ENCODE results near the gene NAV2.

Gene NAV2

GRCh38 chr11:20041499-20041898 is 328.9 kb downstream of the NAV2 start:
- DNase-seq (ENCODE audit: low read depth), result no peak

DNA sequence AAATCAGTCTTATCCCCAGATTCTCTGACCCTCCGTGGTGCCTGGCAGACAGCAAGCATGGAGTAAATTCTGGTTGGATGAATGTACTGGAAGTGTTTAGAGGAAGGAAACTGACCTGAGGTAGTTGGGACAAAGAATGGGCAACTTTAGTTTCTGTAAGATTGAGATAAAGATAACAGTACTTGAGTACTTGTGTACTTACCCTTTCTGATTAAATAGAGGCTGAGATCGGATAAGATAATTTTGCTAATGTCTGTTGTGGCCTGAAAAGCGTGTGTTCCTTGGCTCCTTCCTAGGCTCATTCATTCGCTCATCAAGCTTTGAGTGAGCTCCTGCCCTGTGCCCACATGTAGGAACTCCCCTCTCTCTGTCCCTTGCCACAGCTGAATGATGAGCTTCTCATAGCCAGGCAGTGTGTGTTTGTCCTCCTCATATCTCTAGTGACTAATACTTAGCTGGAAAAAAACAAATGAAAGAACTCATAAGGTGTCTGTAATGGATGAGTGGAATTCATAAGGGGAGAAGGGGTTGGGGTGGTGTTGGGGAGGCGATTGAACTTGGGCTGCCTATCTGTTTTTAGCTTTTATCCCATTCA is 329.5 kb downstream of the NAV2 start:
- no peak for DNase-seq (ENCODE audit: low read depth)

- DNase-seq (ENCODE audit: low read depth), result no peak
These were observed 330.2 kb downstream of the NAV2 start for GRCh38 chr11:20042811-20043341.

- DNase-seq (ENCODE audit: low read depth), result no peak
These were observed 331.4 kb downstream of the NAV2 start for GRCh38 chr11:20043992-20044391.

DNA sequence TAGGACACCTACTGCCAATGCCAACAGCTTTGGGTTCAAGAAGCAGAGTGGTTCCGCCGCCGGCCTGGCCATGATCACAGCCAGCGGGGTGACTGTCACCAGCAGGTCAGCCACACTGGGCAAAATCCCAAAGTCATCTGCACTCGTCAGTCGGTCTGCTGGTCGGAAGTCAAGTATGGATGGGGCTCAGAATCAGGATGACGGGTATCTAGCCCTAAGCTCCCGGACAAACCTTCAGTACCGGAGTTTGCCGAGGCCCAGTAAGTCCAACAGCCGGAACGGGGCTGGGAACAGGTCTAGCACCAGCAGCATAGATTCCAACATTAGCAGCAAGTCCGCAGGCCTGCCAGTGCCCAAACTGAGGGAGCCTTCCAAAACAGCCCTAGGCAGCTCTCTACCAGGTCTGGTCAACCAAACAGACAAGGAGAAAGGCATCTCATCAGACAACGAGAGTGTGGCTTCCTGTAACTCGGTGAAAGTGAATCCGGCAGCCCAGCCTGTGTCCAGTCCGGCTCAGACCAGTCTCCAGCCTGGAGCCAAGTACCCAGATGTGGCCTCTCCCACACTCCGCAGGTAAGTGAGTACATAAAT is 332.6 kb downstream of the NAV2 start:
- DNase-seq (ENCODE audit: low read depth), result no peak

DNA sequence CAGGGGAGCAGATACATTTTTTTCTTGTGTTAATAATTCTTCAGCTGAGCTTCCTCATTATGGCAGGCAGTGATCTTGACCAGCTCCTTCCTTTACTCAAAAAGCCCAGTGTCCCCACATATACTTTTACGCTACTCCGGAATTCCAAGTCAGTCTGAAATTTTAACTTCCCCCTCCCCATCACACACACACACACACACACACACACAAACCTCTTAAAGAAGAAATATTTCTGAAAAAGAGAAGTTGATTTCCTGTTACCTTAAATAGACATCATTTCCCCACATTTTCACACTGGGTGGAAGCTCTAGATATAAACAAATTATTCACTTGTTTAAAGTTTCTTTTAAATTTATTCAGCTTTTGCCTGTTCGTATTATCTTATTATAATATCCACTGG is 333.8 kb downstream of the NAV2 start:
- no peak for DNase-seq (ENCODE audit: low read depth)

DNA sequence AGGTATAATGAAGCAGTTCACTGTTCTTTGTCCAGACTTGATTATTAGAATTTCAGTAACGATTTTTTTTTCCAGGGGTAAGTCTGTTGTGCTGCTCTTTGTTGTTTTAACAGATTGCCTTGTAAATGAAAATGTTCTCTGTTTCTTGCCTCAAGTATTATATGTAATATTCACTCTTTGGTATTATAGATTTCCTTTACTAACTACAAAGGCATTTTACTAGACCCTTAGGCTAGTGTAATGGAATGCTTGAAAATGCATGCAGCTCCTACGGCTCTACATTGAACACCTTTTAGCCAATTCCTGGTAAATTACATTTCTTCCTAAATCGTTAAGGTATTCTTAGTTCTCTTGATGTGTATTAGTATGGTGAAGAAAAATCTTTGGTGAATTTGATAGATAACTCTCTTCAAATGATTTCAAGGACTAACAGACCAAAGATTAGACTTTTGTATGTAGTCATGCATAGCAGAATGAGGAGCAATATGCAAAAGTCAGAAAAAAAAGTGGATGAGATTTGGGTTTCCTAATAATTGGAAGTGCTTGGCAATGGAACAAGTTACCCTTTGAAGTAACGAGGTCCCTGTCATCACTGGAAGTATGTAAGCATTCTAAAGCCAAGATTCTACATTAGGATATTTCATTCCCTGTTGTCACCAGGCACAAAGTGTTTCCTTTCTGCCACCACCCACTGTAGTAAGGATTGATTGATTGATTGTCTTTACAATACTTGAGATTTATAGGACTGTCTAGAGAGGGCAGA is 334.6 kb downstream of the NAV2 start:
- DNase-seq (ENCODE audit: low read depth), result no peak

GRCh38 chr11:20047769-20048154 is 335.1 kb downstream of the NAV2 start:
- DNase-seq (ENCODE audit: low read depth), result no peak

GRCh38 chr11:20048246-20048645 is 335.6 kb downstream of the NAV2 start:
- DNase-seq (ENCODE audit: low read depth), result no peak

- no peak for DNase-seq (ENCODE audit: low read depth)
These were observed 336.1 kb downstream of the NAV2 start for GRCh38 chr11:20048707-20049106.

DNA sequence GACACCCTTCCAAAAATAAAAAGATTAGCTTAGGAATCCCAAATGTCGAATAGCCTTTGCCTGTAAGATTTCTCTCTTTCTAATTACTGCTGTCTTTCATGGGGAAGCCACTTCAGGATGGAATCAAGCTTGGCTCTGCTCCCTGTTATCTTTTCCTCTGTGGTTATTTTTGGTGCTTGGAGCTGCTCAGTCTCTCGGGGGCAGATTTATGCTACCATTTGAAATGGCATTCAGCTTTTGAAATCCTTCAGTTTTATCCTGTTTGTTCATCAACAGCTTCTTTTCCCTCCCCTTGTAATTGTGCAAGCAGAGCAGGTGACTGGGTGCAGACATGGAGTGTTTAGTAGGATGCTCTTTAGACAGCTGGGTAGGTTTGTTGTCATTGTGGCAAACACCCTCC is 336.6 kb downstream of the NAV2 start:
- DNase-seq (ENCODE audit: low read depth), result no peak

- DNase-seq (ENCODE audit: low read depth), result no peak
These were observed 337.4 kb downstream of the NAV2 start for GRCh38 chr11:20050048-20050447.

- DNase-seq (ENCODE audit: low read depth), result no peak
These were observed 338.1 kb downstream of the NAV2 start for GRCh38 chr11:20050551-20051333.

DNA sequence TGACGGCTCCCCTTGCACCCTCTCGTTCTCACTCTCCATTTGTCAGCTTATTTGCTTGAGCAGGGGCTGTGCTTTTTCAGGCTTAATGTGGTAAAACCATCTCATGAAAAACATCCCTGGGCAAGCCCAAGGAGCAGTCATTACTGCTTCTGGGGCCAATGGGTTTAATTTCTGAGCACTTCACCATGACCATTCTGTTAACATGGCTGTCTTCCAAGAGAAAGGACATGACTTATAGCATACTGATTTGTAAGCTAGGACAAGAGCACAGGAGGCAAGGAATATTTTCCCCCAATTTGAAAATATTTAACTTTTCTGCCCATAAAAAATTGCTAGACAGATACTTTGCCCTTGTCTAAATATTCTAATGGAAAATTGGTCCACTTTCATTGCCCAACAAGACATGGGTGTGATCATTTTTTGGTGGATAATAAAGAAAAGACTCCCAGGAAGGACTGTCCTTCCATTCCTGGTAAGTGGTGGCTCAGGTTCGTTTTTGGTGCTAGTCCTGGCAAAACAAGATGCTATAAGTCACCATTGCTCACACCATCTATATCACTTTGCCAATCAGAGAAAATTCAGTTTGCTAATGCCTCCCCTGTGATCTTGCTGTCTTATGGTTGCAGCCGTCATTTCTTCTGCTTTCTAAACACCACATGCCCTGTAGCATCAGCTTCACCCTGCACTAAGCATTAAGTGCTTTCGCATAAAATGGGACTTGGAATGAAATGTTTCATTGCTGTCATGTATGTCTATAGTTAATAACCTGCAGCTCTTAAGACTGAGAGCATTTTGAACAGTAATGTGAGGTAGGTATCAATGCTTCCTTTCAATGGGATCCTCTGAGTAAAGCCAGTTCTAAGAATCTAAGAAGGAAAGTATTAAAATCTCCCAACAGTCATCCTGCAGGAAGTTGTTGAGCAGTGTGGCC is 339.1 kb downstream of the NAV2 start:
- no peak for DNase-seq (ENCODE audit: low read depth)

- DNase-seq (ENCODE audit: low read depth), result no peak
These were observed 340.9 kb downstream of the NAV2 start for GRCh38 chr11:20053572-20053971.

DNA sequence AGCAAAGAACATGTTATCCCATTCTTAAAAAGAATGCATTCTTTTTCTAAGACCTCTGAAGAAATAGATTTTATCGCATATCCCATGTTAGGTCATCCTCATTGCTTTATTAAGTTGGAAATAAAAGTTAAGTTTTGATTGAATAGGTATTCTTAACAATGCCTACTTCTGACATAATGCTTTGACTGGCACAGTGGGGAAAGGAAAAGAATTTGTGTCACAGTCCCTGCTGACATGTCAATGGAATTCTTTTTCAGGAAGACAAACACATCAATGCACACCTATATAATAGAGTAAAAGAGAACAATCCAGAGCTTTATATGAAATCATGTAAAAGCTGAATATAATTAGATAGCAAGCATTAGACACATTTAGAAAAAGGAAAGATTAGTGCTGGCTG is 341.9 kb downstream of the NAV2 start:
- DNase-seq (ENCODE audit: low read depth), result no peak

GRCh38 chr11:20055312-20055711 is 342.7 kb downstream of the NAV2 start:
- DNase-seq (ENCODE audit: low read depth), result no peak

GRCh38 chr11:20056109-20056949 is 343.7 kb downstream of the NAV2 start:
- DNase-seq (ENCODE audit: low read depth), result no peak

GRCh38 chr11:20056950-20057943 is 344.6 kb downstream of the NAV2 start:
- DNase-seq (ENCODE audit: low read depth), result no peak
